SK-N-SH (cell line): Measurements from ENCODE around the gene HOXD11. TPM values are rescaled to one million over a fixed set of nuclear protein-coding genes. Genes with fewer than 3 reads are reported as not detected.

ENCODE experiments used
- CTCF ChIA-PET: fragments of 300-600, 350-600 bp; formaldehyde crosslinking; extraction: SDS; loops from one replicate; lab custom pipeline; 2021; lab: Yijun Ruan, JAX
- POLR2A ChIA-PET: fragments of 350-600 bp; sonication (Branson Sonifier 250); formaldehyde crosslinking; extraction: SDS; loops from one replicate; lab custom pipeline; 2020; ENCODE audit warnings: antibody characterized with exemption, inconsistent platforms; lab: Yijun Ruan, JAX
- DNase-seq: peaks from one replicate; pipeline ENCODE4 v3.0.0; 2012
- H2AFZ ChIP-seq: fragments of 200-600 bp; sonication (generic); 2 replicates; pipeline ENCODE4 v1.8.1; 2016; ENCODE audit warnings: antibody characterized with exemption, mild to moderate bottlenecking, low read depth
- H3F3A ChIP-seq: fragments of 200-600 bp; sonication (generic); replicated peaks from 2 replicates; pipeline ENCODE3; 2016; ENCODE audit warnings: antibody characterized with exemption, mild to moderate bottlenecking; ENCODE audit not compliant: insufficient read depth
- H3K27ac ChIP-seq, 2 experiments: fragments of 200-500 bp in 1 of 2; fragments of 200-600 bp in 1 of 2; sonication (Bioruptor generic) in 1 of 2; sonication (generic), shearing (Covaris generic) in 1 of 2; 2 replicates each; pipeline versions ENCODE4 v1.5.1 to v1.6.1; 2014 to 2016; ENCODE audit warnings: low read depth in 2 of 2, inconsistent platforms in 1 of 2, low read length in 1 of 2, mild to moderate bottlenecking in 1 of 2, mixed read lengths in 1 of 2
- H3K27me3 ChIP-seq: fragments of 200-600 bp; sonication (generic), shearing (Covaris generic); 2 replicates; pipeline ENCODE4 v1.6.1; 2016; ENCODE audit warnings: mixed run types; ENCODE audit not compliant: insufficient read depth
- H3K36me3 ChIP-seq, 2 experiments: fragments of 200-500 bp in 1 of 2; fragments of 200-600 bp in 1 of 2; sonication (Bioruptor generic) in 1 of 2; sonication (generic) in 1 of 2; replicated peaks in 1 of 2; 2 replicates each; pipeline versions ENCODE3 to v1.5.1; 2014 to 2016; ENCODE audit warnings: low read length in 1 of 2, mild to moderate bottlenecking in 1 of 2; ENCODE audit not compliant: insufficient read depth in 2 of 2, control insufficient read depth in 1 of 2
- H3K4me1 ChIP-seq, 2 experiments: fragments of 200-500 bp in 1 of 2; fragments of 200-600 bp in 1 of 2; sonication (Bioruptor generic) in 1 of 2; sonication (generic), shearing (Covaris generic) in 1 of 2; 2 replicates each; pipeline versions ENCODE4 v1.5.1 to v1.6.1; 2014 to 2016; ENCODE audit warnings: low read depth in 1 of 2, low read length in 1 of 2, mixed run types in 1 of 2; ENCODE audit not compliant: insufficient read depth in 2 of 2, control insufficient read depth in 1 of 2
- H3K4me2 ChIP-seq: fragments of 200-600 bp; sonication (generic), shearing (Covaris generic); 2 replicates; pipeline ENCODE4 v1.6.1; 2017; ENCODE audit warnings: mixed run types
- H3K4me3 ChIP-seq, 2 experiments: fragments of 200-500 bp in 1 of 2; fragments of 200-600 bp in 1 of 2; sonication (Bioruptor generic) in 1 of 2; sonication (generic), shearing (Covaris generic) in 1 of 2; 2 replicates each; pipeline versions ENCODE4 v1.5.1 to v1.8.1; 2014 to 2016; ENCODE audit warnings: low read depth in 2 of 2, inconsistent platforms in 1 of 2, low read length in 1 of 2, mild to moderate bottlenecking in 1 of 2, mixed read lengths in 1 of 2, moderate library complexity in 1 of 2
- H3K79me2 ChIP-seq: fragments of 200-600 bp; sonication (generic); 2 replicates; pipeline ENCODE4 v1.8.1; 2017; ENCODE audit warnings: mild to moderate bottlenecking; ENCODE audit not compliant: insufficient read depth
- H3K9ac ChIP-seq: fragments of 200-600 bp; sonication (generic); 2 replicates; pipeline ENCODE4 v1.6.1; 2017; ENCODE audit warnings: mixed run types
- H3K9me2 ChIP-seq: fragments of 200-600 bp; sonication (generic); 2 replicates; pipeline ENCODE4 v1.6.1; 2017; ENCODE audit warnings: mixed run types
- H3K9me3 ChIP-seq: fragments of 200-600 bp; sonication (generic); 2 replicates; pipeline ENCODE4 v1.6.1; 2017; ENCODE audit warnings: mixed run types, mild to moderate bottlenecking, moderate library complexity
- H4K20me1 ChIP-seq: fragments of 200-600 bp; sonication (generic); 2 replicates; pipeline ENCODE4 v1.6.1; 2017; ENCODE audit warnings: mild to moderate bottlenecking, mixed run types; ENCODE audit not compliant: insufficient read depth
- ELF1 ChIP-seq: IDR thresholded peaks from 2 replicates; pipeline ENCODE4 v1.4.0; 2012
- EP300 ChIP-seq, 2 experiments: IDR thresholded peaks; 2 replicates each; pipeline versions ENCODE4 v1.4.0 to v1.6.1; 2012; ENCODE audit warnings: borderline replicate concordance in 1 of 2, low read depth in 1 of 2, low read length in 1 of 2
- EZH2phosphoT487 ChIP-seq: fragments of 200-600 bp; sonication (generic); IDR thresholded peaks from 2 replicates; pipeline ENCODE4 v1.6.1; 2017; ENCODE audit warnings: low read depth, mixed run types, mild to moderate bottlenecking, antibody characterized with exemption, moderate library complexity, borderline replicate concordance
- FOSL2 ChIP-seq: IDR thresholded peaks from 2 replicates; pipeline ENCODE4 v1.4.0; 2012; ENCODE audit warnings: low read depth, mild to moderate bottlenecking, moderate library complexity, borderline replicate concordance
- GATA2 ChIP-seq: sonication (generic); formaldehyde crosslinking; IDR thresholded peaks from 2 replicates; pipeline ENCODE4 v1.5.0; 2020; ENCODE audit warnings: mild to moderate bottlenecking, missing genetic modification reagents
- MEF2A ChIP-seq: IDR thresholded peaks from 2 replicates; pipeline ENCODE4 v1.4.0; 2012; ENCODE audit warnings: low read depth, borderline replicate concordance
- MXI1 ChIP-seq: IDR thresholded peaks from 2 replicates; pipeline ENCODE4 v1.6.1; 2012; ENCODE audit warnings: mild to moderate bottlenecking, low read depth, low read length, improper control_type of control experiment
- NFIC ChIP-seq: IDR thresholded peaks from 2 replicates; pipeline ENCODE4 v1.4.0; 2012; ENCODE audit warnings: borderline replicate concordance
- NRF1 ChIP-seq: IDR thresholded peaks from 2 replicates; pipeline ENCODE4 v1.6.1; 2012; ENCODE audit warnings: low read depth, mild to moderate bottlenecking, low read length
- POLR2AphosphoS5 ChIP-seq: IDR thresholded peaks from 2 replicates; pipeline ENCODE4 v1.6.1; 2012; ENCODE audit warnings: low read depth, low read length
- RFX5 ChIP-seq: IDR thresholded peaks from 2 replicates; pipeline ENCODE4 v1.6.1; 2012; ENCODE audit warnings: mild to moderate bottlenecking, improper control_type of control experiment, low read length
- RXRA ChIP-seq: IDR thresholded peaks from 2 replicates; pipeline ENCODE4 v1.4.0; 2012; ENCODE audit warnings: low read depth, mild to moderate bottlenecking, borderline replicate concordance
- USF1 ChIP-seq: IDR thresholded peaks from 2 replicates; pipeline ENCODE4 v1.4.0; 2012; ENCODE audit warnings: low read depth, borderline replicate concordance
- USF2 ChIP-seq: fragments of 150-350 bp; IDR thresholded peaks from 2 replicates; pipeline ENCODE4 v1.6.1; 2017; ENCODE audit warnings: antibody characterized with exemption, low read length, low read depth, borderline replicate concordance
- YY1 ChIP-seq: IDR thresholded peaks from 2 replicates; pipeline ENCODE4 v1.4.0; 2012; ENCODE audit warnings: low read depth, mild to moderate bottlenecking
- ZBTB33 ChIP-seq: IDR thresholded peaks from 2 replicates; pipeline ENCODE4 v1.4.0; 2012; ENCODE audit warnings: low read depth, borderline replicate concordance
- WGBS: methylation state at CpG from one replicate; pipeline ENCODE4 v1.1.6; 2017; ENCODE audit warnings: low lambda C conversion rate; 5-methylcytosine and 5-hydroxymethylcytosine counted together
- polyA plus RNA-seq, 3 experiments: library from polyadenylated mRNA; depleted of rRNA; stranded (reverse); fragments of >200 nt; gene quantifications; 2 replicates each; pipeline ENCODE4 v1.2.3, GENCODE V29; 2012

HOXD11 gene
- polyA plus RNA-seq, 1 of the 3 experiments (the other 2 are of a cell fraction): not detected

GRCh38 chr2:176120364-176121189 lies 13.5 kb downstream of the HOXD11 start:
- ChIA-PET POLR2A (interaction anchor here (0.7 to 4.1 kb wide), 3 partner anchors 7 to 517 kb away, joined by 3 to 27 read pairs (median 19); no protein-coding TSS in a partner anchor), CTCF (interaction anchor here (0.6 to 26.1 kb wide), 16 partner anchors 7 to 1043 kb away, joined by 3 to 1047 read pairs (median 6); partner anchors contain the start of genes HOXD10 and HOXD8)
- no peak overlapping the region for H3K4me3 ChIP-seq
- peaks cover 25% of the 10 kb centered on the region for H3K27me3 ChIP-seq
- no peaks in the 10 kb centered on the region for H3K36me3 ChIP-seq
- no peak overlapping the region for H3K4me2 ChIP-seq
- no peaks in the 10 kb centered on the region for H3K79me2 ChIP-seq
- H3K27ac ChIP-seq: no peak overlapping the region
- H3K9me2 ChIP-seq: no peaks in the 10 kb centered on the region
- H2AFZ ChIP-seq: no peak overlapping the region
- H3F3A ChIP-seq: no peaks in the 10 kb centered on the region
- H3K9me3 ChIP-seq: no peaks in the 10 kb centered on the region
- H3K9ac ChIP-seq: no peak overlapping the region
- H3K4me1 ChIP-seq: peaks cover 0 to 24% of the 10 kb centered on the region in 2 experiments; a peak in 1 of 4 replicates
- H4K20me1 ChIP-seq: no peaks in the 10 kb centered on the region
- 90% methylated on average over 13 of the region's 13 CpGs for WGBS
- no peak for DNase-seq
- TF ChIP-seq FOSL2 (no peak), RXRA (no peak), EP300 (IDR thresholded peaks at IDR 0.05; ENCODE audit: borderline replicate concordance in 1 of 2, low read depth in 1 of 2, low read length in 1 of 2) (no peak), RFX5 (no peak), ZBTB33 (no peak), MEF2A (no peak), NFIC (no peak), POLR2AphosphoS5 (no peak), EZH2phosphoT487 (no peak), NRF1 (no peak), MXI1 (no peak), GATA2 (CRISPR knock-in tag) (no peak), YY1 (no peak), ELF1 (no peak), USF1 (no peak), USF2 (no peak)
